GM18517 (cell line): ENCODE measurements around the gene GM2A.
"Not testable (repeated sequence)": the region's sequence is repeated elsewhere in the genome, so short reads cannot be mapped to it uniquely, and the experiment has no call there.

Experiments used
- ATAC-seq: cut with Tn5 transposase; IDR thresholded peaks from one replicate; pipeline ENCODE4 v1.9.1; 2021; ENCODE audit warnings: mild to moderate bottlenecking, moderate library complexity; ENCODE audit not compliant: unreplicated experiment

Gene GM2A

GRCh38 chr5:151284392-151284967, 31.5 kb downstream of the GM2A start:
- ATAC-seq = no peak

GRCh38 chr5:151285683-151286082, 32.7 kb downstream of the GM2A start:
- ATAC-seq = no peak

GRCh38 chr5:151286246-151286645, 33.3 kb downstream of the GM2A start:
- no peak for ATAC-seq

- no peak for ATAC-seq
These were observed 35.2 kb downstream of the GM2A start for GRCh38 chr5:151288180-151288579.

- ATAC-seq = no peak
These were observed 40.6 kb downstream of the GM2A start for GRCh38 chr5:151293624-151294023.

GRCh38 chr5:151295138-151295537, 42.2 kb downstream of the GM2A start:
- ATAC-seq = no peak

GRCh38 chr5:151295791-151296477, 42.9 kb downstream of the GM2A start:
- ATAC-seq = no peak

- no peak for ATAC-seq
These were observed 43.5 kb downstream of the GM2A start for GRCh38 chr5:151296478-151296830.

GRCh38 chr5:151296974-151297373, 44.0 kb downstream of the GM2A start:
- no peak for ATAC-seq

GRCh38 chr5:151298063-151298855, 45.3 kb downstream of the GM2A start:
- ATAC-seq = no peak

- ATAC-seq = no peak
These were observed 50.7 kb downstream of the GM2A start, which contains the start of gene SLC36A3 for GRCh38 chr5:151303666-151304065. SLC36A3 (minus strand) TSS chr5:151303766; CDS start chr5:151303354, 412 bp downstream.

GRCh38 chr5:151309266-151309665, 56.3 kb downstream of the GM2A start:
- not testable (repeated sequence) for ATAC-seq

GRCh38 chr5:151309821-151310220, 56.8 kb downstream of the GM2A start:
- not testable (repeated sequence) for ATAC-seq

GRCh38 chr5:151310932-151311331, 57.9 kb downstream of the GM2A start:
- ATAC-seq = no peak

- ATAC-seq = no peak
These were observed 59.9 kb downstream of the GM2A start for GRCh38 chr5:151312756-151313324.

GRCh38 chr5:151313357-151313756, 60.4 kb downstream of the GM2A start:
- no peak for ATAC-seq

- ATAC-seq = peak; percentile 59
These were observed 63.1 kb downstream of the GM2A start for GRCh38 chr5:151315998-151316597.

- no peak for ATAC-seq
These were observed 64.9 kb downstream of the GM2A start for GRCh38 chr5:151317871-151318270.

GRCh38 chr5:151318850-151319732, 66.1 kb downstream of the GM2A start:
- peak; percentile 76 for ATAC-seq
